WTC11 (cell line): Measurements from ENCODE around the gene AJM1.
A peak's percentile ranks its signal among the peaks of the same experiment; 100 is the strongest.

Source experiments
- AFF4 ChIP-seq: sonication (generic); formaldehyde crosslinking; IDR thresholded peaks from 2 replicates; pipeline ENCODE4 v1.8.1; 2023; ENCODE audit warnings: mild to moderate bottlenecking, missing genetic modification reagents, borderline replicate concordance
- ATF3 ChIP-seq: sonication (generic); formaldehyde crosslinking; conservative IDR thresholded peaks from 2 replicates; pipeline ENCODE4 v1.8.1; 2022; ENCODE audit warnings: mild to moderate bottlenecking, missing genetic modification reagents
- ATF6 ChIP-seq: sonication (generic); formaldehyde crosslinking; IDR thresholded peaks from 2 replicates; pipeline ENCODE4 v1.8.1; 2023; ENCODE audit warnings: mild to moderate bottlenecking, missing genetic modification reagents
- CTCF ChIP-seq: fragments of 200-600 bp; IDR thresholded peaks from 2 replicates; pipeline ENCODE4 v1.8.0; 2022; ENCODE audit warnings: antibody characterized with exemption
- E2F1 ChIP-seq: sonication (generic); formaldehyde crosslinking; IDR thresholded peaks from 2 replicates; pipeline ENCODE4 v1.8.0; 2022; ENCODE audit warnings: mild to moderate bottlenecking, missing genetic modification reagents
- ETV6 ChIP-seq: sonication (generic); formaldehyde crosslinking; IDR thresholded peaks from 2 replicates; pipeline ENCODE4 v1.8.1; 2022; ENCODE audit warnings: mild to moderate bottlenecking, missing genetic modification reagents
- HMGA2 ChIP-seq: fragments of 250-450 bp; sonication (Bioruptor Pico); IDR thresholded peaks from 2 replicates; pipeline ENCODE4 v1.4.0; 2021; ENCODE audit warnings: mild to moderate bottlenecking, moderate library complexity
- JUN ChIP-seq: sonication (generic); formaldehyde crosslinking; IDR thresholded peaks from 2 replicates; pipeline ENCODE4 v1.8.0; 2023; ENCODE audit warnings: mild to moderate bottlenecking, missing genetic modification reagents
- PREB ChIP-seq: sonication (generic); formaldehyde crosslinking; IDR thresholded peaks from 2 replicates; pipeline ENCODE4 v1.8.1; 2022; ENCODE audit warnings: mild to moderate bottlenecking, missing genetic modification reagents, moderate library complexity, borderline replicate concordance
- SP1 ChIP-seq: sonication (generic); formaldehyde crosslinking; conservative IDR thresholded peaks from 2 replicates; pipeline ENCODE4 v1.8.1; 2022; ENCODE audit warnings: missing genetic modification reagents
- STAT6 ChIP-seq: sonication (generic); formaldehyde crosslinking; conservative IDR thresholded peaks from 2 replicates; pipeline ENCODE4 v1.8.1; 2023; ENCODE audit warnings: mild to moderate bottlenecking, low read depth, missing genetic modification reagents, moderate library complexity
- USF2 ChIP-seq: sonication (generic); formaldehyde crosslinking; IDR thresholded peaks from 2 replicates; pipeline ENCODE4 v1.8.1; 2023; ENCODE audit warnings: mild to moderate bottlenecking, missing genetic modification reagents, moderate library complexity
- ZNF121 ChIP-seq: sonication (generic); formaldehyde crosslinking; IDR thresholded peaks from 2 replicates; pipeline ENCODE4 v1.8.0; 2023; ENCODE audit warnings: missing genetic modification reagents

- TF ChIP-seq E2F1 (CRISPR knock-in tag): 0 out of 2 replicates have a peak, but pooled peaks have one; percentile 28
- no peak for TF ChIP-seq HMGA2
- no peak for TF ChIP-seq ATF3
- peak; percentile 73; the same call in 1 of the 2 replicates for TF ChIP-seq SP1 (CRISPR knock-in tag)
- no peak for TF ChIP-seq PREB (CRISPR knock-in tag)
- no peak for TF ChIP-seq CTCF
- TF ChIP-seq STAT6 (CRISPR knock-in tag): no peak
- TF ChIP-seq ATF6 (CRISPR knock-in tag): no peak
- TF ChIP-seq ZNF121 (CRISPR knock-in tag): no peak
- TF ChIP-seq USF2: no peak
- 0 out of 2 replicates have a peak, but pooled peaks have one; percentile 31 for TF ChIP-seq ETV6
- no peak for TF ChIP-seq AFF4
- no peak; the same call in 1 of the 2 replicates for TF ChIP-seq JUN (CRISPR knock-in tag)
Measured at GRCh38 chr9:136799854-136800657, 42.2 kb upstream of the AJM1 start.
